Peyer's patch (tissue), 4 donors: ENCODE results near the gene CHMP6. TPM values are rescaled to one million over a fixed set of nuclear protein-coding genes. Genes with fewer than 3 reads are reported as not detected.

Source experiments
- DNase-seq, 3 donors: peaks; one replicate each; pipeline ENCODE4 v3.0.0-alpha.2; 2017 to 2019
- H3K27ac ChIP-seq, 4 donors: fragments of 200-600 bp; sonication (generic); one replicate each; pipeline ENCODE4 v1.5.1; 2016 to 2019
- H3K27me3 ChIP-seq, 2 donors: fragments of 200-600 bp; sonication (generic); one replicate each; pipeline ENCODE4 v1.5.1; 2019
- H3K36me3 ChIP-seq, 3 donors: fragments of 200-600 bp; sonication (generic); one replicate each; pipeline ENCODE4 v1.5.1; 2016 to 2019
- H3K4me1 ChIP-seq, 4 donors: fragments of 200-600 bp; sonication (generic); one replicate each; pipeline ENCODE4 v1.5.1; 2016 to 2019
- H3K4me3 ChIP-seq, 4 donors: fragments of 200-600 bp; sonication (generic); 1 replicate in 3 of 4; 2 replicates in 1 of 4; pipeline ENCODE4 v1.5.1; 2016 to 2019; ENCODE audit warnings: mild to moderate bottlenecking in 1 of 4
- H3K9me3 ChIP-seq, 4 donors: fragments of 200-600 bp; sonication (generic); one replicate each; pipeline ENCODE4 v1.5.1; 2016 to 2019; ENCODE audit warnings: mild to moderate bottlenecking in 1 of 4
- POLR2A ChIP-seq, 2 donors: fragments of 450-650 bp; IDR thresholded peaks; one replicate each; pipeline ENCODE4 v1.5.1; 2017; ENCODE audit warnings: antibody characterized with exemption in 2 of 2, mild to moderate bottlenecking in 2 of 2, moderate library complexity in 2 of 2
- total RNA-seq, 4 donors: library from RNA; depleted of rRNA; stranded (reverse); fragments of >200 nt; gene quantifications; one replicate each; pipeline ENCODE4 v1.1.0, GENCODE V29; 2016
- TF ChIP-seq, protein P1 (sequence below), 6 experiments: fragments of 450-650 bp in 4 of 6; fragments of 200-600 bp in 2 of 6; sonication (generic) in 1 of 6; IDR thresholded peaks; one replicate each; pipeline ENCODE4 v1.5.1; 2017 to 2019; ENCODE audit warnings: antibody characterized with exemption in 6 of 6, mild to moderate bottlenecking in 3 of 6, moderate library complexity in 1 of 6

CHMP6 gene
- total RNA-seq, 4 donors from 2014 or later: 29.9 to 57.8 (median 37.1) TPM

DNA sequence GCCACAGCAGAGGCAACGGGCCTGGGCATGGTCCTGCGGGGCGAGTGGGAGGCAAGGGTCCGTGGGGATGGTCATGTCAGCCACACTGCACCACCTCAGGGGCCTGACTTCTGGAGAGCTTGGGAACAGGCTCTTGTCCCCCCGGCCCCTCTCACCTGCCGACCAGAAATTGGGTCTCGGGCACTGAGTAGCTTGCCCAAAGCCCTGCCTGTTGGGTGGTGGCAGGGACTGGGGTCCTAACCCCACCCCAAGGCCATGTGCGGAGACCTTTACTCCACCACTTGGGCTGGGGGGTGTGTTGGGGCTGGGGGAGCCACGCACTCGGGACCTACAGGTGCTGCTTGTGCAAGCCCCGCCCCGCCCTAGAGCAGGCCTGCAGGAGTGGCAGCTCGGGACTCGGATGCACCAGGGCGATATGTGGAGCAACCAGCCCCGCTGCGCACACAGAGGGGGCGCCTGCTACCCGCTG, 24.2 kb upstream of the CHMP6 start:
- no peaks in the 10 kb centered on the region for H3K9me3 ChIP-seq
- peaks cover 0 to 18% (median 0%) of the 10 kb centered on the region in 3 donors for H3K36me3 ChIP-seq
- H3K4me1 ChIP-seq: peaks cover 0 to 26% (median 0%) of the 10 kb centered on the region in 4 donors
- no peak for TF ChIP-seq POLR2A (IDR thresholded peaks at IDR 0.05)
- TF ChIP-seq, protein P1, sequence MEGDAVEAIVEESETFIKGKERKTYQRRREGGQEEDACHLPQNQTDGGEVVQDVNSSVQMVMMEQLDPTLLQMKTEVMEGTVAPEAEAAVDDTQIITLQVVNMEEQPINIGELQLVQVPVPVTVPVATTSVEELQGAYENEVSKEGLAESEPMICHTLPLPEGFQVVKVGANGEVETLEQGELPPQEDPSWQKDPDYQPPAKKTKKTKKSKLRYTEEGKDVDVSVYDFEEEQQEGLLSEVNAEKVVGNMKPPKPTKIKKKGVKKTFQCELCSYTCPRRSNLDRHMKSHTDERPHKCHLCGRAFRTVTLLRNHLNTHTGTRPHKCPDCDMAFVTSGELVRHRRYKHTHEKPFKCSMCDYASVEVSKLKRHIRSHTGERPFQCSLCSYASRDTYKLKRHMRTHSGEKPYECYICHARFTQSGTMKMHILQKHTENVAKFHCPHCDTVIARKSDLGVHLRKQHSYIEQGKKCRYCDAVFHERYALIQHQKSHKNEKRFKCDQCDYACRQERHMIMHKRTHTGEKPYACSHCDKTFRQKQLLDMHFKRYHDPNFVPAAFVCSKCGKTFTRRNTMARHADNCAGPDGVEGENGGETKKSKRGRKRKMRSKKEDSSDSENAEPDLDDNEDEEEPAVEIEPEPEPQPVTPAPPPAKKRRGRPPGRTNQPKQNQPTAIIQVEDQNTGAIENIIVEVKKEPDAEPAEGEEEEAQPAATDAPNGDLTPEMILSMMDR (IDR thresholded peaks at IDR 0.05): no peak
- H3K4me3 ChIP-seq: no peak overlapping the region
- H3K27ac ChIP-seq: no peak overlapping the region
- H3K27me3 ChIP-seq: no peaks in the 10 kb centered on the region
- DNase-seq: no peak

DNA sequence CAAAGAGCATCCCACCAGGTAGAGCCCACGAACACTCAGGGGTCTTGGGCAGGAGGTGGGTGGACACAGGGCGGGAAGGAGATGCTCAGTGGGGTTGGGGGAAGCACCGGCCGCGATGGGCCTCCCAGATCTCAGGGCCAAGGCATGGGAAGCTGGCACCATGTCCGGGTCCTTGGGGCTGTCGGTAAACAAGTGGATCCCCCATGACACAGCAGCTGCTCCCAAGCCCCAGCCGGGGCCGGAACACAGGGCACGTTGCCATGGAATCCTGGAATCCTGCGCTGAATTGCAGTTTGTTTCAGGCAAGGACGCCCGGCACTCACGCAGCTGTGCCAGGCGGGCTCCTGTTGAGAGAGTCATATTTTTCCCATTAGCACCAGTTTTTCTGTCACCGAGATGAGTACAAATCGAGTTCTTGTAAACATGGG, 23.0 kb upstream of the CHMP6 start:
- peak overlapping the region in 1 of 4 donors; percentile 31 for H3K27ac ChIP-seq
- no peak overlapping the region for H3K4me3 ChIP-seq

DNA sequence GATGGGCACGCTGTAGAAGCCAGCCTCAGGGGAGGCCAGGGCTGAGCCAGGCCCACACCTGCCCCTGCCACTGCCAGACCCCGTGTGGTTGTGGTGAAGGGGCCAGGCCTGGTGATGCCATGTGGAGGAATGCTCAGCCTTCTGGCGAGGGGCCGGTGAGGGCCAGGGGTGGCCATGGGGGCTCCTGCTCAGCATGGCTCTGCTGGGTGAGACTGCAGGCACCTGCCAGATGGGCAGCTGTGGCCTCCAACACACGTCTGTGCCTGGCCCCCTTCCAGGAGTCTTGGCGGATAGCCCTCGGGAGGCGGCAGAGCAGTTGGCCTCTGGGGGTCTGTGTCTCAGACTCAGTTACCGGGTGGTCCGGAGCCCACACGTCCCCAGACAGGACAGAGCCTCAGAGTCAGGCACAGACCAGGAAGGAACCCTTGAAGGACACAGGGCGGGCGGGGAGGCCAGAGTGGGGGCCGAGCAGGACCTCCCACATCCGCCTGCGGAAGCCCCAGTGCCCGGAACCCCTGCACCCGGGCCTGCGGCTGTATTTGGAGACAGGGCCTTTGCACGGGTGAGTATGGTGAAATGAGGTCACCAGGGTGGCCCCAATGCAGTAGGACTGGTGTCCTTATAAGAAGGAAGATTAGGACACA, 22.5 kb upstream of the CHMP6 start:
- Histone ChIP-seq H3K36me3 (peaks cover 0 to 15% (median 0%) of the 10 kb centered on the region in 3 donors), H3K27me3 (no peaks in the 10 kb centered on the region), H3K27ac (peak overlapping the region in 1 of 4 donors; percentile 31), H3K4me1 (peaks cover 0 to 26% (median 0%) of the 10 kb centered on the region in 4 donors), H3K9me3 (no peaks in the 10 kb centered on the region), H3K4me3 (no peak overlapping the region)
- TF ChIP-seq, protein P1 (IDR thresholded peaks at IDR 0.05): no peak
- TF ChIP-seq POLR2A (IDR thresholded peaks at IDR 0.05): no peak
- no peak for DNase-seq

More for the DNA sequence above, 23.0 kb upstream of the CHMP6 start:
- Histone ChIP-seq H3K36me3 (peaks cover 0 to 18% (median 0%) of the 10 kb centered on the region in 3 donors), H3K4me1 (peaks cover 0 to 26% (median 0%) of the 10 kb centered on the region in 4 donors), H3K9me3 (no peaks in the 10 kb centered on the region), H3K27me3 (no peaks in the 10 kb centered on the region)
- DNase-seq: no peak
- TF ChIP-seq, protein P1 (IDR thresholded peaks at IDR 0.05): no peak
- no peak for TF ChIP-seq POLR2A (IDR thresholded peaks at IDR 0.05)

DNA sequence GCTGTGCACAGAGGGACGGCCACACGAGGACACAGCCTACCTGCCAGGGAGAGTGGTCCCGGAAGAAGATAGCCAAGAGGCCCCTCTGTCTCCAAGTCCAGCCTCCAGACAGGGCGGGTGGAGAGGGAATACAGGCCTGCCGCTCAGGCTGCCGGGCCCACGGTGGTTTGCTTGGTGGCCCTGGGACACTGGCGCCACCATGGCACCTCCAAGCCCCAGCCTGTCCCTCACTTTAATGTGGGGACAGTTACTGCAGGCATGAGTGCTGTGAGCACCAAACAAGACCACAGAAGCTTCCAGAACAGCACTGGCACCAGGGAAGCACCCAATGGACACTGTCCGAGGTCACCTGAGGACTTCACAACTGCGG, 22.0 kb upstream of the CHMP6 start:
- peak overlapping the region in 2 of 4 donors; percentile 5 to 31 for H3K27ac ChIP-seq
- no peaks in the 10 kb centered on the region for H3K27me3 ChIP-seq
- TF ChIP-seq POLR2A (IDR thresholded peaks at IDR 0.05): no peak
- TF ChIP-seq, protein P1 (IDR thresholded peaks at IDR 0.05): no peak
- H3K9me3 ChIP-seq: no peaks in the 10 kb centered on the region
- H3K36me3 ChIP-seq: peaks cover 0 to 10% (median 0%) of the 10 kb centered on the region in 3 donors
- H3K4me3 ChIP-seq: no peak overlapping the region
- DNase-seq: no peak
- H3K4me1 ChIP-seq: peaks cover 0 to 26% (median 0%) of the 10 kb centered on the region in 4 donors

DNA sequence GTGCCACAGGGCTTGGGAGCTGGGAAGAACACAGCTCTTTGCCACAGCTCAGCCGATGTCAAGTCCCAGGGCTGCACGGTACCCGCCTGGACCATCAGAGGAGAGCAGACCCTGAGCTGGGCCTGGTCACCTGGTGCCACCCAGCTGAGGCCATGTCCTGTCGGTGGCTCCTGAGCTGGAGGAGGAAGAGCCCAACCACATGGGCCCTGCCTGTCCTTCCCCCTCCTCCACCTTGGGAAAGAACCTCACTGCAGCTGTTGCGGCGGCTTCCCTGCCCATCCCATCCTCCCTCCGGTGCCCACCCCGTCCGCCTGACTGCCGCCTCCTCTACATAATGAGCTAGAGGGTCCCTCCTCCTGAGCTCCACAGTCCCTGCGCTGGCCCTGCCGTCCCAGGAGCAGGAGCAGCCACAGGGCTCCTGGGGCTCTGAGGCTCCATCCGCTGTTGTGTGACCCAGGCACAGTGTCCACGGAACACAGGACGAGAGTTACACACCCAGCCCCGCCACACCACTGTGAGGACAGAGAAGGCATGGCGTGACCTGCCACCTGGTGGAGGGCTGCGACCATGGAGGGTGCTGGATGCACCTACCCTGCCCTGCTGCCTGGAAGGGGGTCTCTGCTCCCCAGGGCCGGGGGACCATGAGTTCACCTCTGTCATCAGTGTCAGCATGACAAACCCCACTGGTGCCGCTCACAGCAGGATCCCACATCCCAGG, 21.4 kb upstream of the CHMP6 start:
- Histone ChIP-seq H3K27me3 (no peaks in the 10 kb centered on the region), H3K27ac (peak overlapping the region in 1 of 4 donors; percentile 5), H3K4me3 (no peak overlapping the region), H3K9me3 (no peaks in the 10 kb centered on the region), H3K4me1 (peaks cover 0 to 26% (median 0%) of the 10 kb centered on the region in 4 donors), H3K36me3 (peaks cover 0 to 4% (median 0%) of the 10 kb centered on the region in 3 donors)
- TF ChIP-seq, protein P1 (IDR thresholded peaks at IDR 0.05): peak in 5 of 6 experiments; percentile 34 to 44 (median 36)
- TF ChIP-seq POLR2A (IDR thresholded peaks at IDR 0.05): no peak
- peak in 1 of 3 donors; percentile 70 for DNase-seq
